ENCODE measurements around the gene WFIKKN1. TPM values are rescaled to one million over a fixed set of nuclear protein-coding genes. Genes with fewer than 3 reads are reported as not detected.

WFIKKN1 gene
- total and polyA plus RNA-seq, 2 of the 13 experiments (the other 11 are each of a cell fraction or from before 2014, with no cell fraction given) = 1.7 to 4.9 TPM

DNA sequence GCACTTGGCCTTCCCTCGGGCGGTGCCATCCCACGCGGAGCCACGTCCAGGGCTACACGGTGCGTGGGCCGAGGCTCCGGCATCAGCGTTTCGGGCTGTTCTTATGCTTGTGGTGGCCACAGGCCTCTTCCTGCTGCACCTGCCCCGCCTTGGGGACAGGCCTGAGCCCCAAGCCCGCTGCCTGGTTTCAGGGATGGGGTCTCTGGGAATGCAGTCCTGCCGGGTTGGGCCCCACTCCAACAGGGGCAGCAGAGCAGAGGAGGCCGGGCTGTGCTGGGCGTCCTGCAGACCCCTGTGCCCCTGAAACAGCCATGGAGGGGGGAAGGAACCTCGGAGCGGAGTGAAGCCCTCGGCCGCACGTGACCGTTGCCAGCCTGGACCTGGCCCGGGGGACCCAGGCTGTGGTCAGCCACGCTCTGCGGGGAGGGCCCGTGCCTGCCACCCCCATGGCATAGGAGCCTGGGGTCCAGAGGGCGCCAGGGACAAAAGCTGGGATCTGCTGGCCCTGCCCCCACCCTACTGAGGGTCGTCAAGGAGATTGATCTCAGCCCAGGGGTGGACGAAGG, 453 bp upstream of the WFIKKN1 start (continued):
- TF ChIP-seq HOXA9 (CRISPR knock-in tag; IDR thresholded peaks at IDR 0.05; ENCODE audit: borderline replicate concordance) (no peak), TEAD2 (CRISPR knock-in tag; IDR thresholded peaks at IDR 0.05) (no peak), PHF21A (CRISPR knock-in tag; IDR thresholded peaks at IDR 0.05) (peak; percentile 57), XBP1 (CRISPR knock-in tag; IDR thresholded peaks at IDR 0.05) (0 out of 2 replicates have a peak, but pooled peaks have one; percentile 40), SMYD3 (CRISPR knock-in tag; IDR thresholded peaks at IDR 0.05) (no peak), ZNF354B (CRISPR knock-in tag; IDR thresholded peaks at IDR 0.05) (no peak), ZNF550 (CRISPR knock-in tag; IDR thresholded peaks at IDR 0.05; ENCODE audit: borderline replicate concordance) (no peak), NFYC (CRISPR knock-in tag; IDR thresholded peaks at IDR 0.05) (no peak), NAIF1 (CRISPR knock-in tag; IDR thresholded peaks at IDR 0.05; ENCODE audit: borderline replicate concordance) (no peak), ZNF570 (CRISPR knock-in tag; IDR thresholded peaks at IDR 0.05; ENCODE audit: borderline replicate concordance) (no peak), ZBTB43 (CRISPR knock-in tag; conservative IDR thresholded peaks at IDR 0.05) (peak; percentile 80), ZNF614 (CRISPR knock-in tag; IDR thresholded peaks at IDR 0.05; ENCODE audit: borderline replicate concordance) (no peak), STAG1 (CRISPR knock-in tag; IDR thresholded peaks at IDR 0.05) (no peak), GPN1 (CRISPR knock-in tag; IDR thresholded peaks at IDR 0.05; ENCODE audit: borderline replicate concordance) (no peak), U2AF2 (IDR thresholded peaks at IDR 0.05; ENCODE audit: low read depth, low read length) (no peak), NCOA2 (CRISPR knock-in tag; IDR thresholded peaks at IDR 0.05) (no peak), MYPOP (CRISPR knock-in tag; IDR thresholded peaks at IDR 0.05) (no peak), NFKB2 (CRISPR knock-in tag; IDR thresholded peaks at IDR 0.05; ENCODE audit: borderline replicate concordance) (peak; percentile 75; the same call in 1 of the 2 replicates), ZEB1 (IDR thresholded peaks at IDR 0.05; ENCODE audit: insufficient replicate concordance, low read depth) (no peak), MTF1 (CRISPR knock-in tag; IDR thresholded peaks at IDR 0.05) (no peak; the same call in 1 of the 2 replicates), CBX1 (IDR thresholded peaks at IDR 0.05; ENCODE audit: low read depth) (no peak), ZNF3 (CRISPR knock-in tag; IDR thresholded peaks at IDR 0.05) (no peak), KAT7 (CRISPR knock-in tag; IDR thresholded peaks at IDR 0.05; ENCODE audit: borderline replicate concordance) (no peak; the same call in 1 of the 2 replicates), SMARCC2 (IDR thresholded peaks at IDR 0.05) (no peak), ZNF644 (CRISPR knock-in tag; IDR thresholded peaks at IDR 0.05; ENCODE audit: low read depth) (no peak), MIXL1 (CRISPR knock-in tag; IDR thresholded peaks at IDR 0.05) (no peak), KAT8 (CRISPR knock-in tag; IDR thresholded peaks at IDR 0.05) (no peak), ARID3A (IDR thresholded peaks at IDR 0.05; ENCODE audit: low read depth, low read length) (no peak)
- TF ChIP-seq, protein P1, sequence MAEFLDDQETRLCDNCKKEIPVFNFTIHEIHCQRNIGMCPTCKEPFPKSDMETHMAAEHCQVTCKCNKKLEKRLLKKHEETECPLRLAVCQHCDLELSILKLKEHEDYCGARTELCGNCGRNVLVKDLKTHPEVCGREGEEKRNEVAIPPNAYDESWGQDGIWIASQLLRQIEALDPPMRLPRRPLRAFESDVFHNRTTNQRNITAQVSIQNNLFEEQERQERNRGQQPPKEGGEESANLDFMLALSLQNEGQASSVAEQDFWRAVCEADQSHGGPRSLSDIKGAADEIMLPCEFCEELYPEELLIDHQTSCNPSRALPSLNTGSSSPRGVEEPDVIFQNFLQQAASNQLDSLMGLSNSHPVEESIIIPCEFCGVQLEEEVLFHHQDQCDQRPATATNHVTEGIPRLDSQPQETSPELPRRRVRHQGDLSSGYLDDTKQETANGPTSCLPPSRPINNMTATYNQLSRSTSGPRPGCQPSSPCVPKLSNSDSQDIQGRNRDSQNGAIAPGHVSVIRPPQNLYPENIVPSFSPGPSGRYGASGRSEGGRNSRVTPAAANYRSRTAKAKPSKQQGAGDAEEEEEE (CRISPR knock-in tag; IDR thresholded peaks at IDR 0.05; ENCODE audit: borderline replicate concordance) = no peak
